Measurements from ENCODE around the gene TEF.

GRCh38 chr22:41442240-41442792 is 60.6 kb downstream of the TEF start:
- no peak for TF ChIP-seq CTCF (IDR thresholded peaks at IDR 0.05; ENCODE audit: poor library complexity)
- TF ChIP-seq EZH2 (IDR thresholded peaks at IDR 0.05; ENCODE audit: borderline replicate concordance): no peak
